Endothelial cell (in vitro differentiated cells): ENCODE results near the gene ZACN. TPM values are rescaled to one million over a fixed set of nuclear protein-coding genes. Genes with fewer than 3 reads are reported as not detected.

Source experiments
- DNase-seq: peaks from one replicate; pipeline ENCODE4 v3.0.0; 2021; ENCODE audit warnings: low spot score
- H3K27ac Mint-ChIP-seq: one replicate; pipeline ENCODE4 v1.8.0; 2021; ENCODE audit warnings: mixed read lengths, inconsistent platforms; ENCODE audit not compliant: unreplicated experiment
- H3K27me3 Mint-ChIP-seq: one replicate; pipeline ENCODE4 v1.8.0; 2021; ENCODE audit warnings: mild to moderate bottlenecking, moderate library complexity, mixed read lengths, inconsistent platforms; ENCODE audit not compliant: unreplicated experiment
- H3K36me3 Mint-ChIP-seq: one replicate; pipeline ENCODE4 v1.8.0; 2021; ENCODE audit warnings: mild to moderate bottlenecking, low read depth, mixed read lengths, inconsistent platforms; ENCODE audit not compliant: unreplicated experiment
- H3K4me1 Mint-ChIP-seq: one replicate; pipeline ENCODE4 v1.8.0; 2021; ENCODE audit warnings: mild to moderate bottlenecking, mixed read lengths, inconsistent platforms; ENCODE audit not compliant: unreplicated experiment
- H3K4me3 Mint-ChIP-seq: one replicate; pipeline ENCODE4 v1.8.0; 2021; ENCODE audit warnings: mild to moderate bottlenecking, mixed read lengths, inconsistent platforms; ENCODE audit not compliant: unreplicated experiment
- H3K9me3 Mint-ChIP-seq: one replicate; pipeline ENCODE4 v1.8.0; 2021; ENCODE audit warnings: mixed read lengths, inconsistent platforms; ENCODE audit not compliant: unreplicated experiment
- long read RNA-seq: library from polyadenylated mRNA; unstranded; transcript quantifications from one replicate; pipeline ENCODE4 v2.0.0, GENCODE V29; 2020; ENCODE audit not compliant: unreplicated experiment
- total RNA-seq: library from RNA; stranded (reverse); fragmentation: NEBNext Ultra II Directional; extraction: Animal tissue kit (Norgen Biotek cat#: 25700); gene quantifications from one replicate; pipeline ENCODE4 v1.2.1, GENCODE V29; 2021; ENCODE audit not compliant: unreplicated experiment
- TF ChIP-seq, protein P1 (sequence below): fragments of 200-600 bp; sonication (generic); IDR thresholded peaks from one replicate; pipeline ENCODE4 v1.5.0; 2021; ENCODE audit warnings: antibody characterized with exemption; ENCODE audit not compliant: unreplicated experiment

Gene ZACN
- not detected for total RNA-seq
- long read RNA-seq, result 0 reads

DNA sequence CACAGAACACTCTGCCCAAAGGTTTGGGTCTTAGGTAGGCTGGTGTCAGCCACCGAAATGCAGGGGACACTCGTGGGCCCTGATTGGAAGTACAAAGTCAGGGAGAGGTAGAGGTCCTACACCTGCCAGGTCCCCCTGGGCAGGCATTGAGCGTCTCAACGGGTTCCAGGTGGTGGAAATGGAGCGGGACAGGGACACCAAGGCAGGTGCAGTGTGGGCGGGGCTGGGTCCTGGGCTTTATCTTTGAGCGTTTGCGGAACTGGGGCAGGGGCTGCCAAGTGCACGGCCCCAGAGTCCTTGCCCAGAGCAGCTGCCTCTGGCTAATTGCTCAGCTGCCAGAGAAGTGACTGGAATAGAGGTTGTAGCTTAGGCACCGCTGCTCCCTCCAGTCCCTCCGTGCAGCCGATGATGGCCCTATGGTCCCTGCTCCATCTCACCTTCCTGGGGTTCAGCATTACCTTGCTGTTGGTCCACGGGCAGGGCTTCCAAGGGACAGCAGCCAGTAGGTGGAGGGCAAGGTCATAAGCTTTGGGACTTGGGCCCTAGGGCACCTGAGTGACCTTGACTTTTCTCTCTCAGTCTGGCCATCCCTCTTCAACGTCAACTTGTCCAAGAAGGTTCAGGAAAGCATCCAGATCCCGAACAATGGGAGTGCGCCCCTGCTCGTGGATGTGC lies at the start of gene ZACN:
Gene ZACN, plus strand, starts transcription at position 323 of the 675 bp plus-strand sequence. Its CDS starts 83 bp downstream, at position 406.
- Mint-ChIP-seq H3K36me3 (peaks cover 5% of the 10 kb centered on the region), H3K27ac (no peak within 1 kb of the TSS), H3K27me3 (peaks cover 47% of the 10 kb centered on the region), H3K4me3 (no peak within 1 kb of the TSS), H3K4me1 (peaks cover 17% of the 10 kb centered on the region), H3K9me3 (no peaks in the 10 kb centered on the region)
- TF ChIP-seq, protein P1, sequence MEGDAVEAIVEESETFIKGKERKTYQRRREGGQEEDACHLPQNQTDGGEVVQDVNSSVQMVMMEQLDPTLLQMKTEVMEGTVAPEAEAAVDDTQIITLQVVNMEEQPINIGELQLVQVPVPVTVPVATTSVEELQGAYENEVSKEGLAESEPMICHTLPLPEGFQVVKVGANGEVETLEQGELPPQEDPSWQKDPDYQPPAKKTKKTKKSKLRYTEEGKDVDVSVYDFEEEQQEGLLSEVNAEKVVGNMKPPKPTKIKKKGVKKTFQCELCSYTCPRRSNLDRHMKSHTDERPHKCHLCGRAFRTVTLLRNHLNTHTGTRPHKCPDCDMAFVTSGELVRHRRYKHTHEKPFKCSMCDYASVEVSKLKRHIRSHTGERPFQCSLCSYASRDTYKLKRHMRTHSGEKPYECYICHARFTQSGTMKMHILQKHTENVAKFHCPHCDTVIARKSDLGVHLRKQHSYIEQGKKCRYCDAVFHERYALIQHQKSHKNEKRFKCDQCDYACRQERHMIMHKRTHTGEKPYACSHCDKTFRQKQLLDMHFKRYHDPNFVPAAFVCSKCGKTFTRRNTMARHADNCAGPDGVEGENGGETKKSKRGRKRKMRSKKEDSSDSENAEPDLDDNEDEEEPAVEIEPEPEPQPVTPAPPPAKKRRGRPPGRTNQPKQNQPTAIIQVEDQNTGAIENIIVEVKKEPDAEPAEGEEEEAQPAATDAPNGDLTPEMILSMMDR, result no peak
- no peak for DNase-seq

DNA sequence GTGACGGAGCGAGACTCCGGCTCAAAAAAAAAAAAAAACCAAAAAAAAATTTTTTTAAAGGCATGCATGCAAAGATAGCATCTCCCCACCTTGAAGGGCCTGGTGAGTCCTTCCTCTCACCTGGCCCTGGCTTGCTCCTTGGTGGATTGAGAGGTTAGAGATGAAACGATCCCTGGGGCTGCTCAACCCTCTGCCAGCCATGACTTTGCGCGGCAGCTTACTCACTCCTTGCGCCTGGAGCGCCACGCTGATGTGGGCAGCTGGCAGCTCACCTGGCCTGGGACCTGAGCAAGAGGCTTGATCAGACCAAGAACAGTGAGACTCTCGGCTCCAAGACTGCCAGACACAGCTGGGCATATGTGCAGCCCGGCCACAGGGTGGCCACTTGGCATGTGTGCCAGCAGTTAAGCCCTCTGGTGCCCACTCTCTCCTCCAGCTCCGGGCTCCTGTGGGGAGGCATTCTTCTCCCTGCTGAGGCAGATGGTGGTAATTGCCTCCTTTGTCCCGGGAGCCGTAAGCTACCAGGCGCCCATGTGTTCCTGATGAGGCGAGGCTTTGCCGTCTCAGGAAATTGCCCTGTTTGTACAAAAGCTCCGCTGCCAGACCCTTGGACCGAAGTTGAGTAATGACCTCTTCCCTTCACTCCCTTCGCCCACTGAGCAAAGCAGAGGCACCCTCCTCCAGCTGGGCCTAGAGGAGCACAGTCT lies 46.8 kb upstream of the ZACN start:
- TF ChIP-seq, protein P1, result no peak
- no peaks in the 10 kb centered on the region for H3K9me3 Mint-ChIP-seq
- DNase-seq, result no peak
- H3K4me1 Mint-ChIP-seq, result peaks cover 12% of the 10 kb centered on the region
- no peak overlapping the region for H3K4me3 Mint-ChIP-seq
- H3K27me3 Mint-ChIP-seq, result peaks cover 4% of the 10 kb centered on the region
- no peak overlapping the region for H3K27ac Mint-ChIP-seq
- peaks cover 3% of the 10 kb centered on the region for H3K36me3 Mint-ChIP-seq

DNA sequence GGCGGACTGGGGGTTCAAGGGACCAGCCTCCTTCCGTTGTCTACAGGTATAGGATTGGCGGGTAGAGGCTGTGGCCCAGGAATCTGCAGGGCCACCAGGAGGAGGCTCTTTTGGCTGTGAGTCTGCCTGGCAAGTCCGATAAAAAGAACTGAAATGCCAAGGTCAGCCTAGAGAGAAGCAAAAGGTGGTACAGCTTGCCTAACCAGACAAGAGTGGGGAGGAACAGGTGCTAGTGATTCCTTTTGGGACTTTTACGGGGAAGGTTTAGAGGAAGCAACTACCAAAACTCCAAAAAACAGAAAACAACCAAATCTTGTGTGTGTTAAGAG lies 46.2 kb upstream of the ZACN start:
- no peak overlapping the region for H3K27ac Mint-ChIP-seq

DNA sequence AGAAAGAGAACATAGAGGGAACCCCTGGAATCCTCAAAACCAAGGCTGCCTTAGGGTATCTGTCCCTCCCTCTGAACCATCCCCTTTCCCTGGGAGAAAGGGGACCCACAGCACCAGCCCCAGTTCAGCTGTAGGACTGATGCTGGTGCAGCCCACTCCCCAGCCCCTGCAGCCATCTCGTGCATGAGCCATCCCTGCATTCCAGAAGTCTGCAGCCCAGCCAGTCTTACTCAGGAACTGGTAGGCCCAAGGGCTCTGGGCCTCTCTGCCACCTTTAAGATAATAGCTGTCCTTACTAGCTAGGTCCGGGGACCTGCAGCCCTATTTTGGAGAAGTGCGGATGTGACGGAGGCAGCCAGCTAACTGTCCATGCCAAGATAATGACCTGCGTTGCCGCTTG lies 45.8 kb upstream of the ZACN start:
- DNase-seq, result no peak
- H3K4me1 Mint-ChIP-seq, result peaks cover 12% of the 10 kb centered on the region
- TF ChIP-seq, protein P1, result no peak
- H3K4me3 Mint-ChIP-seq, result no peak overlapping the region
- H3K27ac Mint-ChIP-seq, result no peak overlapping the region
- H3K27me3 Mint-ChIP-seq, result peaks cover 4% of the 10 kb centered on the region
- peaks cover 3% of the 10 kb centered on the region for H3K36me3 Mint-ChIP-seq
- H3K9me3 Mint-ChIP-seq, result no peaks in the 10 kb centered on the region

More for the DNA sequence above, 46.2 kb upstream of the ZACN start:
- peaks cover 4% of the 10 kb centered on the region for H3K27me3 Mint-ChIP-seq
- TF ChIP-seq, protein P1, result no peak
- H3K9me3 Mint-ChIP-seq, result no peaks in the 10 kb centered on the region
- peaks cover 12% of the 10 kb centered on the region for H3K4me1 Mint-ChIP-seq
- H3K4me3 Mint-ChIP-seq, result no peak overlapping the region
- no peak for DNase-seq
- peaks cover 3% of the 10 kb centered on the region for H3K36me3 Mint-ChIP-seq
